HCT116 (cell line): Measurements from ENCODE around the gene NPEPL1. TPM values are rescaled to one million over a fixed set of nuclear protein-coding genes. Genes with fewer than 3 reads are reported as not detected.

ENCODE experiments used
- ATAC-seq: fragments of 200-7000 bp; cut with Tn5 transposase; 2 replicates; pipeline ENCODE4 v1.9.1; 2020; ENCODE audit warnings: mild to moderate bottlenecking, moderate library complexity
- BruUV-seq: library from RNA; stranded (reverse); fragments of 400-500 nt; replicated peaks from 2 replicates; lab custom pipeline; 2021; lab: Mats Ljungman, UMichigan
- CTCF ChIA-PET: fragments of 300-600 bp; sonication (Branson Sonifier 250); formaldehyde crosslinking; loops from one replicate; lab custom pipeline; 2021; ENCODE audit warnings: antibody characterized with exemption; lab: Charles Lee
- POLR2A ChIA-PET: fragments of 300-600, 350-600 bp; sonication (Branson Sonifier 250); formaldehyde crosslinking; loops from one replicate; lab custom pipeline; 2021; ENCODE audit warnings: antibody characterized with exemption; lab: Charles Lee
- RAD21 ChIA-PET, 2 experiments: fragments of 300-600 bp; sonication (Branson Sonifier 250); formaldehyde crosslinking; loops; one replicate each; lab custom pipeline; 2023; ENCODE audit warnings: low total read pairs in 2 of 2; ENCODE audit not compliant: uncharacterized antibody in 2 of 2, unreplicated experiment in 2 of 2, low non-redundant PET in 1 of 2; lab: Charles Lee
- DNase-seq: peaks from one replicate; pipeline ENCODE4 v3.0.0-alpha.2; 2010; ENCODE audit warnings: low read depth, low spot score
- H2AFZ ChIP-seq: fragments of 200-600 bp; shearing (Covaris generic), sonication (generic); 2 replicates; pipeline ENCODE4 v1.6.1; 2017; ENCODE audit warnings: low read depth, mixed run types, mixed read lengths, antibody characterized with exemption, low read length; ENCODE audit not compliant: poor library complexity, severe bottlenecking
- H3K27ac ChIP-seq: 2 replicates; pipeline ENCODE4 v1.5.1; 2012; ENCODE audit warnings: low read depth, low read length
- H3K27me3 ChIP-seq: fragments of 200-600 bp; sonication (generic); 2 replicates; pipeline ENCODE4 v1.6.1; 2016; ENCODE audit warnings: mixed run types, low read length, mixed read lengths; ENCODE audit not compliant: insufficient read depth
- H3K36me3 ChIP-seq, 2 experiments: fragments of 200-500 bp in 1 of 2; fragments of 200-600 bp in 1 of 2; sonication (Bioruptor generic) in 1 of 2; sonication (generic) in 1 of 2; 2 replicates each; pipeline versions ENCODE4 v1.5.1 to v1.6.1; 2014 to 2016; ENCODE audit warnings: low read length in 2 of 2, inconsistent platforms in 1 of 2, mixed read lengths in 1 of 2, mixed run types in 1 of 2; ENCODE audit not compliant: insufficient read depth in 2 of 2, control insufficient read depth in 1 of 2
- H3K4me1 ChIP-seq, 2 experiments: fragments of 200-600 bp in 1 of 2; sonication (generic) in 1 of 2; 2 replicates each; pipeline versions ENCODE4 v1.5.1 to v1.6.1; 2012 to 2017; ENCODE audit warnings: low read length in 2 of 2, inconsistent platforms in 1 of 2, mild to moderate bottlenecking in 1 of 2, mixed read lengths in 1 of 2, mixed run types in 1 of 2, moderate library complexity in 1 of 2; ENCODE audit not compliant: insufficient read depth in 2 of 2, control insufficient read depth in 1 of 2
- H3K4me2 ChIP-seq: fragments of 200-600 bp; sonication (generic); 2 replicates; pipeline ENCODE4 v1.6.1; 2017; ENCODE audit warnings: mixed run types, low read length, mixed read lengths
- H3K4me3 ChIP-seq, 2 experiments: fragments of 200-600 bp in 1 of 2; sonication (generic) in 1 of 2; replicated peaks in 1 of 2; 2 replicates each; pipeline ENCODE4 v1.5.1; 2011 to 2016; ENCODE audit warnings: low read length in 2 of 2, control low read depth in 1 of 2, low read depth in 1 of 2, mild to moderate bottlenecking in 1 of 2, mixed read lengths in 1 of 2, mixed run types in 1 of 2
- H3K79me2 ChIP-seq: fragments of 200-600 bp; sonication (generic); 2 replicates; pipeline ENCODE4 v1.6.1; 2017; ENCODE audit warnings: mild to moderate bottlenecking, mixed run types, low read length, moderate library complexity, mixed read lengths; ENCODE audit not compliant: insufficient read depth
- H3K9ac ChIP-seq: fragments of 200-600 bp; sonication (generic); 2 replicates; pipeline ENCODE4 v1.6.1; 2016; ENCODE audit warnings: low read length, mixed read lengths
- H3K9me2 ChIP-seq: fragments of 200-600 bp; sonication (generic), shearing (Covaris generic); 2 replicates; pipeline ENCODE4 v1.6.1; 2017; ENCODE audit warnings: mixed run types, mild to moderate bottlenecking, moderate library complexity; ENCODE audit not compliant: insufficient read depth
- H3K9me3 ChIP-seq, 2 experiments: fragments of 200-500 bp in 1 of 2; fragments of 200-600 bp in 1 of 2; sonication (Bioruptor generic) in 1 of 2; sonication (generic) in 1 of 2; 2 replicates each; pipeline ENCODE4 v1.6.1; 2014 to 2017; ENCODE audit warnings: low read length in 2 of 2, mixed read lengths in 2 of 2, inconsistent platforms in 1 of 2, low read depth in 1 of 2, mild to moderate bottlenecking in 1 of 2, mixed run types in 1 of 2, moderate library complexity in 1 of 2; ENCODE audit not compliant: control insufficient read depth in 1 of 2, insufficient read depth in 1 of 2
- H4K20me1 ChIP-seq: fragments of 200-600 bp; sonication (generic), shearing (Covaris generic); 2 replicates; pipeline ENCODE4 v1.6.1; 2017; ENCODE audit warnings: mixed run types, mild to moderate bottlenecking, moderate library complexity; ENCODE audit not compliant: insufficient read depth
- EGR1 ChIP-seq: IDR thresholded peaks from 2 replicates; pipeline ENCODE4 v1.6.1; 2012; ENCODE audit warnings: low read depth
- EZH2 ChIP-seq: fragments of 200-600 bp; sonication (generic); IDR thresholded peaks from 2 replicates; pipeline ENCODE4 v1.6.1; 2017; ENCODE audit warnings: antibody characterized with exemption, mixed run types
- FOSL1 ChIP-seq: IDR thresholded peaks from 2 replicates; pipeline ENCODE4 v1.6.1; 2012; ENCODE audit warnings: low read depth
- SRF ChIP-seq: IDR thresholded peaks from 2 replicates; pipeline ENCODE4 v1.6.1; 2012; ENCODE audit warnings: low read depth
- intact Hi-C: fragments of 100-400 bp; cut with micrococcal nuclease; formaldehyde crosslinking; loops from 2 replicates; pipeline ENCODE4 v1.10.0; 2022
- total RNA-seq: library from RNA; stranded (reverse); gene quantifications from one replicate; pipeline ENCODE4 v1.2.1, GENCODE V29; 2021; ENCODE audit not compliant: unreplicated experiment
- TF ChIP-seq, protein P1 (sequence below), 3 experiments: fragments of 200-600 bp in 1 of 3; sonication (generic) in 1 of 3; IDR thresholded peaks in 2 of 3; conservative IDR thresholded peaks in 1 of 3; 2 replicates each; pipeline ENCODE4 v1.5.1; 2012 to 2017; ENCODE audit warnings: low read depth in 2 of 3, low read length in 2 of 3, antibody characterized with exemption in 1 of 3, borderline replicate concordance in 1 of 3, control low read depth in 1 of 3, mild to moderate bottlenecking in 1 of 3, mixed read lengths in 1 of 3, mixed run types in 1 of 3, moderate library complexity in 1 of 3; ENCODE audit not compliant: insufficient read depth in 1 of 3

The NPEPL1 gene
- total RNA-seq, 1 experiment from 2014 or later = 16.6 TPM

DNA sequence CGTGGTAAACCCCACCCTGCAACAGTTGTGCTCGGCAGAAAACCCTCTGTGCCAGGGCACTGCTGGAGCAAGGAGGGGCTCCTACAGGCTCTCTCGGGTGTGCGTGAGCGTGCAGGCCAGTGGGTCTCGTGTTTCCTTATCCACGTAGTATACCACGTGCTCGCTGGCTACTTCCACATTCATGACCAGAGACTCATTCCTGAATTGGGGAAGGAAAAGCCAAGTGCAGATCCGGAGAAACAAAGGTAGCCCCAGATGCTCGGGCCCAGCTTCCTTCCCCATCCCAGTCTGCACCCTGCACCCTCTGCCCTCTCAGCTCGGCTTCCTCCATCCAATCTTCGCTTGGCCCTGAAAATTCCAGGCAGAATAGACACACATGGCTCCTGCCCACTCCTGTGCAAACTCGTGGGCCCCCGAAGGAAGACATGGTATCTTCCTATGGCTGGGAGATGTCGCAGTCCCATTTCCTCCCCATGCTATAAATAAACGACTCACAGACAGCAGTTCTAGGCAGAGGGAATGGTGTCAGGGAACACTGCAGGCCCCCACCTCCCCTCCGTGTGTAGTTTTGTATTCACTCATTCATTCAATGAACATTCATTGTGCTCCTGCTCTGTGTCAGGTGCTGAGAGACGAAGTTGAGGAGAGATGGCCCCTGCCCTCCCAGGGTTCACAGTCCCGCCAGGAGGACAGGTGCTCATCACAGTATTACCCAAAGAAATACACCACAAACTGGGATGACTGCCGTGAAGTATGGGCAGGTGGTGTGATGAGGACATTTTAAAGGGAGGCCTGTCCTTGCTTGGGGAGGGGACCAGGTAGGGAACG lies 29.6 kb downstream of the NPEPL1 start (continued):
- TF ChIP-seq EZH2 = no peak

DNA sequence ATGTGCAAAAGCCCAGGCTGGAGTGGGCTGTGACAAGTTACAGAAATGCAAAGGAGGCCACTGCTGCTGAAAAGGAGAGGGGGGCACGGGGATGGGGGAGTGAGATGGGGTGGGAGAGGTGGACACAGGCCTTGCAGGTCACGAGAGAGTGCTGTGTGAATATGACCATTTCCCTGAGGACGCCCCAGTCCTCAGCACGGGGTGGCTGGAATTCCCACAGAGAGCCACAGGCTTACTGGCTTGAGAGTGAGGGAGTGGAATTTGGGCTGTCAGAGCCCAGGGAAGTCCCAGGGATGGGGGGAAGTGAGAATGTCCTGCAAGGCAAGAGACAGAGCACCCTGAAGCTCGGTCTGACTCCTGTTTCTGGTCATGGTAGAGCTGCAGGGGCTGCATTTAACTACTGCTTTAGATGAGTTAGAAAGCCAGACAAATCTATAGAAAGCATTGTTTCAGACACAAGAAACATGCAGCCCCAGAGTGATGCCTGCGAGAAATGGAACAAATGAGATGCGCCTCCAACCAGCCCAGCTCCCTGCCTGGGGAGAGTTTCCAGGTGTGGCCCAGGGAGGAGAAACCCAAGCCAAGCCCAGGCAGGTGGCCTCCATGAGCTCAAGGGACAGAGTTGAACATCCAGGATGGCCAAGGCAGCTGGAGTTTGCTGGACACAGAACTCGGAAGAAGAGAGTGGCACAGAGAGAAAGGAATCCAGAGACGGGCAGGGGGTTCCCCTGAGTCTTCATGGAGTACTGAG lies 30.5 kb downstream of the NPEPL1 start:
- Histone ChIP-seq H3K27ac (no peak overlapping the region), H3K9ac (no peak overlapping the region), H3K4me1 (no peaks in the 10 kb centered on the region), H2AFZ (no peak overlapping the region), H3K9me2 (no peaks in the 10 kb centered on the region), H3K4me3 (no peak overlapping the region), H3K79me2 (no peaks in the 10 kb centered on the region), H3K9me3 (no peaks in the 10 kb centered on the region), H3K4me2 (no peak overlapping the region), H3K27me3 (peaks cover 15% of the 10 kb centered on the region; the same call in 1 of the 2 replicates), H4K20me1 (no peaks in the 10 kb centered on the region), H3K36me3 (no peaks in the 10 kb centered on the region)
- intact Hi-C loops = no loop called here
- CTCF ChIA-PET = no interaction called here
- RAD21 ChIA-PET = no interaction called here
- TF ChIP-seq, protein P1, sequence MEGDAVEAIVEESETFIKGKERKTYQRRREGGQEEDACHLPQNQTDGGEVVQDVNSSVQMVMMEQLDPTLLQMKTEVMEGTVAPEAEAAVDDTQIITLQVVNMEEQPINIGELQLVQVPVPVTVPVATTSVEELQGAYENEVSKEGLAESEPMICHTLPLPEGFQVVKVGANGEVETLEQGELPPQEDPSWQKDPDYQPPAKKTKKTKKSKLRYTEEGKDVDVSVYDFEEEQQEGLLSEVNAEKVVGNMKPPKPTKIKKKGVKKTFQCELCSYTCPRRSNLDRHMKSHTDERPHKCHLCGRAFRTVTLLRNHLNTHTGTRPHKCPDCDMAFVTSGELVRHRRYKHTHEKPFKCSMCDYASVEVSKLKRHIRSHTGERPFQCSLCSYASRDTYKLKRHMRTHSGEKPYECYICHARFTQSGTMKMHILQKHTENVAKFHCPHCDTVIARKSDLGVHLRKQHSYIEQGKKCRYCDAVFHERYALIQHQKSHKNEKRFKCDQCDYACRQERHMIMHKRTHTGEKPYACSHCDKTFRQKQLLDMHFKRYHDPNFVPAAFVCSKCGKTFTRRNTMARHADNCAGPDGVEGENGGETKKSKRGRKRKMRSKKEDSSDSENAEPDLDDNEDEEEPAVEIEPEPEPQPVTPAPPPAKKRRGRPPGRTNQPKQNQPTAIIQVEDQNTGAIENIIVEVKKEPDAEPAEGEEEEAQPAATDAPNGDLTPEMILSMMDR (IDR thresholded peaks at IDR 0.05 in 2 of 3, conservative IDR thresholded peaks at IDR 0.05 in 1 of 3; ENCODE audit: borderline replicate concordance in 1 of 3, insufficient read depth in 1 of 3, low read depth in 2 of 3, low read length in 2 of 3) = no peak
- TF ChIP-seq FOSL1 = no peak
- TF ChIP-seq EGR1 = no peak
- no peak for TF ChIP-seq SRF
- POLR2A ChIA-PET = no interaction called here
- ATAC-seq = no peak
- no peak for DNase-seq
- no TSS peak for BruUV-seq
